Activated T-cell treated with anti-CD3 and anti-CD28 coated beads, Interleukin-2, amount 50 U/mL, for 24 hours (primary cell): Measurements from ENCODE around the gene CXCL1.

Source experiments
- DNase-seq: peaks from one replicate; pipeline ENCODE4 v3.0.0-alpha.2; 2020
- H3K27ac Mint-ChIP-seq: 2 replicates; pipeline ENCODE4 v1.8.0; 2020; ENCODE audit warnings: mild to moderate bottlenecking, mixed read lengths
- H3K27me3 Mint-ChIP-seq: 2 replicates; pipeline ENCODE4 v1.8.0; 2020; ENCODE audit warnings: mixed read lengths
- H3K36me3 Mint-ChIP-seq: 2 replicates; pipeline ENCODE4 v1.8.0; 2020; ENCODE audit warnings: low read depth, mixed read lengths
- H3K4me1 Mint-ChIP-seq: 2 replicates; pipeline ENCODE4 v1.8.0; 2020; ENCODE audit warnings: low read depth, mixed read lengths
- H3K4me3 Mint-ChIP-seq: 2 replicates; pipeline ENCODE4 v1.8.0; 2020; ENCODE audit warnings: mild to moderate bottlenecking, moderate library complexity, mixed read lengths
- H3K9me3 Mint-ChIP-seq: 2 replicates; pipeline ENCODE4 v1.8.0; 2020; ENCODE audit warnings: mixed read lengths

The CXCL1 gene

GRCh38 chr4:73869130-73870055 is at the start of gene CXCL1:
CXCL1 (plus strand) TSS chr4:73869393; CDS start chr4:73869471, 78 bp downstream.
- DNase-seq = no peak
- peaks cover 32% of the 10 kb centered on the region for H3K27me3 Mint-ChIP-seq
- peak within 1 kb of the TSS; percentile 20 for H3K4me3 Mint-ChIP-seq
- no peaks in the 10 kb centered on the region for H3K36me3 Mint-ChIP-seq
- H3K27ac Mint-ChIP-seq = no peak within 1 kb of the TSS
- H3K4me1 Mint-ChIP-seq = no peaks in the 10 kb centered on the region
- H3K9me3 Mint-ChIP-seq = no peaks in the 10 kb centered on the region

GRCh38 chr4:73821325-73821724 is 47.9 kb upstream of the CXCL1 start:
- no peak overlapping the region for H3K4me3 Mint-ChIP-seq
- H3K27me3 Mint-ChIP-seq = no peaks in the 10 kb centered on the region
- no peaks in the 10 kb centered on the region for H3K4me1 Mint-ChIP-seq
- no peak for DNase-seq
- peaks cover 2% of the 10 kb centered on the region for H3K9me3 Mint-ChIP-seq
- no peak overlapping the region for H3K27ac Mint-ChIP-seq
- H3K36me3 Mint-ChIP-seq = no peaks in the 10 kb centered on the region

DNA sequence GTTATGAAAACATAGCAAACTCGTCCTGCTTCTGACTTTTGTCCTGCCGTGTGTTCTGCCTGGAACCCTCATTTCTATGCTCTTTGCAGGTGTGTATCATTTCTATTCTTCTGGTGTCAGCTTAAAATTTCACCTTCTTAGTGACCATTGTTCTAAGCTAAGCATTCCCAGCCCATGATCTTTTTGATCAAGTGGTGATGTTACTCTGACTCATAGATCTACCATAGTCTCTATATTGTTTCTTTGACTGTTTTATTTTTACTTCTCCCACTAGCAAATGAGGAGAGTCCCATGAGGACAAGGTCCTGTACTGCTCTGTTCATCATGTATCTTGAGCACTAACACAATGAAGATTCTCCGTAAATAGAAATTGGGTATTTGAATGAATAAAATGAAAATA is 46.8 kb upstream of the CXCL1 start:
- no peak overlapping the region for H3K4me3 Mint-ChIP-seq
- no peak for DNase-seq
- no peaks in the 10 kb centered on the region for H3K4me1 Mint-ChIP-seq
- no peaks in the 10 kb centered on the region for H3K27me3 Mint-ChIP-seq
- no peaks in the 10 kb centered on the region for H3K36me3 Mint-ChIP-seq
- peaks cover 2% of the 10 kb centered on the region for H3K9me3 Mint-ChIP-seq
- no peak overlapping the region for H3K27ac Mint-ChIP-seq

GRCh38 chr4:73822812-73823504 is 46.2 kb upstream of the CXCL1 start:
- no peak overlapping the region for H3K27ac Mint-ChIP-seq
- no peaks in the 10 kb centered on the region for H3K36me3 Mint-ChIP-seq
- no peak for DNase-seq
- no peak overlapping the region for H3K4me3 Mint-ChIP-seq
- no peaks in the 10 kb centered on the region for H3K27me3 Mint-ChIP-seq
- no peaks in the 10 kb centered on the region for H3K4me1 Mint-ChIP-seq
- H3K9me3 Mint-ChIP-seq = peaks cover 5% of the 10 kb centered on the region

- DNase-seq = no peak
- Mint-ChIP-seq H3K27ac (no peak overlapping the region), H3K27me3 (no peaks in the 10 kb centered on the region), H3K9me3 (peaks cover 5% of the 10 kb centered on the region), H3K4me1 (no peaks in the 10 kb centered on the region), H3K36me3 (no peaks in the 10 kb centered on the region), H3K4me3 (no peak overlapping the region)
Observed at GRCh38 chr4:73823760-73824159, 45.4 kb upstream of the CXCL1 start.

- no peak overlapping the region for H3K27ac Mint-ChIP-seq
- H3K4me1 Mint-ChIP-seq = no peaks in the 10 kb centered on the region
- no peak overlapping the region for H3K4me3 Mint-ChIP-seq
- no peak for DNase-seq
- no peaks in the 10 kb centered on the region for H3K36me3 Mint-ChIP-seq
- peaks cover 6% of the 10 kb centered on the region for H3K9me3 Mint-ChIP-seq
- no peaks in the 10 kb centered on the region for H3K27me3 Mint-ChIP-seq
Observed at GRCh38 chr4:73828956-73829355, 40.2 kb upstream of the CXCL1 start.

DNA sequence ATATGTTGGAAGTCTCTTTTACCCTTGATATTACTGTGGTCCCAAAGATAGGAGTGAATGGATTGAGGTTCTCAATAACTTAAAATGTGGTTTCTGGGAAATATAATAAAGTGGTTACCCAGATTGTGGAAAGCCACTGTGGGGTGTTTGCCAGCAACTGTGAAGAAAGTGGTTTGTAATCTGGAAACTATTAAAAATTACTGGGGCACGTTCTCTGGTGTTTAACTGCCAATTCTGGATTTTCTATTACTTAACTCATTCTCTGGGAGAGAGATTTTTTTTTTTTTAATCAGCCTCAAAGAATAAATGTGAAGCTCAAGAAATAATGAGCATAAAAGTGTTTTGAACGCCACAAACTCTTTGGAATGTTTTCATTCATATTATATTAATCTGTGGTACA is 37.6 kb upstream of the CXCL1 start:
- no peak overlapping the region for H3K27ac Mint-ChIP-seq
- no peak overlapping the region for H3K4me3 Mint-ChIP-seq
- H3K9me3 Mint-ChIP-seq = peaks cover 6% of the 10 kb centered on the region
- no peaks in the 10 kb centered on the region for H3K4me1 Mint-ChIP-seq
- H3K27me3 Mint-ChIP-seq = peaks cover 5% of the 10 kb centered on the region
- H3K36me3 Mint-ChIP-seq = no peaks in the 10 kb centered on the region
- DNase-seq = no peak

DNA sequence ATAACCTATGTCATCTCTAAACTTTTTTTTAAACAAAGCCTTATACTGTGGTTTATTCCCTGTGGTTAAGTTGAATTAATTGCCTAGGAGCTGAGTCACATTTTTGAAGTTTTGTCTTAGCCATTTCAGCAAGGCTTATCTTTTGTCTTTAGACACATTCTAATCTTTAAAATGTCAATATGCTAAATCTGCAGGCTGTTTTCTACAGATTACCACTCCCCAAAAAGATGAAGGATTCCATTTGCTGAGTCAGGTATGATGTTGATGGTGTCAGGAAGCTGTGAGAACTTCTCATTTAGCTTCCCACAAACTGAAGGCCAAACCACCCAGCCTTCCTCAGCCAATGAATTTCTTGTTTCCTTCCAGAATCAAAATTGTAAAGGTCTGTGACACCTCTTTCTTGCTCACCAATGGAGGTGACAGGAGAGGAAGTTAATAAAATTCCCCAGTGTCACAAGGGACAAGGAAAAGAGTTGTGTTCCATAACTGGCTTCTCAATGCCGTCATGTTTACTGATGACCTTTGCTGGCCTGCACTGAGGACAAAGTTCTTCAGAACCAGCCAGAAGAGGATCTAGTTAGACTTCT is 36.4 kb upstream of the CXCL1 start:
- no peak for DNase-seq
- Mint-ChIP-seq H3K4me3 (no peak overlapping the region), H3K4me1 (no peaks in the 10 kb centered on the region), H3K27ac (no peak overlapping the region), H3K27me3 (peaks cover 14% of the 10 kb centered on the region), H3K36me3 (no peaks in the 10 kb centered on the region), H3K9me3 (peaks cover 6% of the 10 kb centered on the region)

GRCh38 chr4:73836373-73837279 is 32.6 kb upstream of the CXCL1 start, which contains the start of gene CXCL6:
CXCL6 (plus strand) TSS chr4:73836678; CDS start chr4:73836751, 73 bp downstream.
- Mint-ChIP-seq H3K36me3 (no peaks in the 10 kb centered on the region), H3K27me3 (peaks cover 18% of the 10 kb centered on the region), H3K9me3 (peaks cover 2% of the 10 kb centered on the region), H3K4me3 (no peak within 1 kb of the TSS), H3K4me1 (no peaks in the 10 kb centered on the region), H3K27ac (no peak within 1 kb of the TSS)
- DNase-seq = no peak

- H3K4me1 Mint-ChIP-seq = no peaks in the 10 kb centered on the region
- H3K9me3 Mint-ChIP-seq = no peaks in the 10 kb centered on the region
- no peak overlapping the region for H3K27ac Mint-ChIP-seq
- no peak overlapping the region for H3K4me3 Mint-ChIP-seq
- DNase-seq = no peak
- peaks cover 18% of the 10 kb centered on the region for H3K27me3 Mint-ChIP-seq
- no peaks in the 10 kb centered on the region for H3K36me3 Mint-ChIP-seq
Observed at GRCh38 chr4:73839071-73839470, 30.1 kb upstream of the CXCL1 start.

- no peak overlapping the region for H3K27ac Mint-ChIP-seq
- no peak for DNase-seq
- no peaks in the 10 kb centered on the region for H3K9me3 Mint-ChIP-seq
- no peaks in the 10 kb centered on the region for H3K36me3 Mint-ChIP-seq
- H3K4me1 Mint-ChIP-seq = no peaks in the 10 kb centered on the region
- no peak overlapping the region for H3K4me3 Mint-ChIP-seq
- peaks cover 18% of the 10 kb centered on the region for H3K27me3 Mint-ChIP-seq
Observed at GRCh38 chr4:73839715-73840114, 29.5 kb upstream of the CXCL1 start.

DNA sequence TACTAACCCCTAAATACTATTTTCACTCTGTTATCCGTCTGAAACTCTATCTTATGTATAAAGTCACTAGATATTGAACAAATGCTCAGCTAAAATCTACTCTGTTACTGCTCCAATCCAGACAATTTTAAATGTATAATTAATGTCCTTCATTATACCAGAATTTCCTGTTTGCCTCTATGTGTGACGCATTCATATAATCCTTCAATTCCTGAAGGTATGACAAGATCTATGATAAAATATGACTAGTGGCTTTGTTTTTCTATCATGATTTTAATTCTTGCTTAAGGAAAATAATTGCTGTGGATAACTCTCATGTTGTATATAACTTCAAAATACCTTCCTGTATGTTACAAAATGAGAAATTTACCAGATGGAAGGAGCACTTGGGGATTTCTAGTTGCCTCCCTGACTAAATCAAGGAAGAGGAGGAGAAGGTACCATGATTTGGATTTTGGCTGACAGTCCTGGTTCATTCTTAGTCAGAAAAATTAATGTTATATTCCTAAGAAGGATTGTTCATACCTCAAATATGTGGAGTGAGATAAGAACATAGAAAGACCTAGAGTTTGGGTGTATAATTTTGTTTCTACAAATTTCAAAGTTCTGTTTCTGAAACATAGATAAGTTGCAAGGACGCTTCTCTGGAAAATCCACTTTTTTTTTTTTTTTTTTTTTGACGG is 27.8 kb upstream of the CXCL1 start:
- Mint-ChIP-seq H3K4me1 (no peaks in the 10 kb centered on the region), H3K36me3 (no peaks in the 10 kb centered on the region), H3K9me3 (no peaks in the 10 kb centered on the region), H3K27ac (no peak overlapping the region), H3K4me3 (no peak overlapping the region), H3K27me3 (peaks cover 15% of the 10 kb centered on the region)
- no peak for DNase-seq

DNA sequence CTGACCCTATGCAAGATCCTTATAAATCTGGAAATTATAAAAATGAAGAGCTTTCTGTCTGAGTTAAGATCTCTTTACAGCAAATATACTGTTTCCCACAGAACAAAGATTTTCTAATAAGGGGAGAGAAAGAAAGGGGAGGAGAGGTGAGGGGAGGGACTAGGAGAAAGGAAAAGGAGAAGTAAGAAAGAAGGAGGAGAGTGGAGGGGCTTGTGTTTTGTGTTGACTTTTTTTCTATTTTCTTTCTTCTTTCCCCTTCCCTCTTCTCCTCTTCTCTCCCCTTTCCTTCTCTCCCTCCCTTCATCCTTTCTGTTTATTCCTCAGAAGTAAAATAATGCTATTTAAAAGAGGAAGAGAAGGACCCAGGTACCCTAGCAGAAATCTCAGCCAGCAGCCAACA is 26.5 kb upstream of the CXCL1 start:
- no peak for DNase-seq
- Mint-ChIP-seq H3K36me3 (no peaks in the 10 kb centered on the region), H3K9me3 (no peaks in the 10 kb centered on the region), H3K4me1 (no peaks in the 10 kb centered on the region), H3K27ac (no peak overlapping the region), H3K27me3 (peaks cover 4% of the 10 kb centered on the region), H3K4me3 (no peak overlapping the region)
